Erythroblast (primary cell): ENCODE measurements around the gene GPANK1.

Experiments used
- DNase-seq, 2 experiments: peaks; one replicate each; lab custom pipeline; 2025; lab: John Stamatoyannopoulos, UW
- GATA1 ChIP-seq: IDR thresholded peaks from 2 replicates; pipeline ENCODE4 v1.6.1; 2011; ENCODE audit warnings: low read depth, mild to moderate bottlenecking, control low read depth, low read length, moderate library complexity
- POLR2A ChIP-seq: IDR thresholded peaks from 2 replicates; pipeline ENCODE4 v1.6.1; 2011; ENCODE audit warnings: mild to moderate bottlenecking, low read length

GPANK1 gene

GRCh38 chr6:31686483-31686882, 21.7 kb upstream of the GPANK1 start:
- no peak for TF ChIP-seq POLR2A
- no peak for TF ChIP-seq GATA1
- DNase-seq = peak; percentile 72 to 78

DNA sequence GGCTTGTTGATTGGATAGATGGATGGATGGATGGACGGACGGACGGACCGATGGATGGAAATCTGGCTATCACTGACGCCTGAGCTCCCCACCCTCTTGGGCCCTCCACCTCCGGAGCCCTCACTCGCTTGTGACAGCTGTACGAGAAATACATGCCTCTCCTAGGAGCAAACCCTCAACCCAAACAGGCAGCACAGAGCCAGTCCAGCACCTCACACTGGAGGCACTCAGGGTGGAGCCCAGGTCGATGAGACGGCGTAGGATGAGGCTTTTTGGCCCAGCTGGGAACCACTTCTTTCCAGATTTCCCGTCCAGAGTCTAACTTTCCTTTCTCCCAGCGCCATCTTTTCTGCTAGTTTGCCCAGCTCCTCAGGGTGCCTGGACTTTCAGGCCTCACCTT, 18.8 kb upstream of the GPANK1 start:
- TF ChIP-seq POLR2A = no peak
- no peak for TF ChIP-seq GATA1
- no peak for DNase-seq

GRCh38 chr6:31681135-31681671, 16.4 kb upstream of the GPANK1 start:
- peak; percentile 15 for TF ChIP-seq POLR2A
- TF ChIP-seq GATA1 = no peak
- DNase-seq = peak; percentile 32 to 49

DNA sequence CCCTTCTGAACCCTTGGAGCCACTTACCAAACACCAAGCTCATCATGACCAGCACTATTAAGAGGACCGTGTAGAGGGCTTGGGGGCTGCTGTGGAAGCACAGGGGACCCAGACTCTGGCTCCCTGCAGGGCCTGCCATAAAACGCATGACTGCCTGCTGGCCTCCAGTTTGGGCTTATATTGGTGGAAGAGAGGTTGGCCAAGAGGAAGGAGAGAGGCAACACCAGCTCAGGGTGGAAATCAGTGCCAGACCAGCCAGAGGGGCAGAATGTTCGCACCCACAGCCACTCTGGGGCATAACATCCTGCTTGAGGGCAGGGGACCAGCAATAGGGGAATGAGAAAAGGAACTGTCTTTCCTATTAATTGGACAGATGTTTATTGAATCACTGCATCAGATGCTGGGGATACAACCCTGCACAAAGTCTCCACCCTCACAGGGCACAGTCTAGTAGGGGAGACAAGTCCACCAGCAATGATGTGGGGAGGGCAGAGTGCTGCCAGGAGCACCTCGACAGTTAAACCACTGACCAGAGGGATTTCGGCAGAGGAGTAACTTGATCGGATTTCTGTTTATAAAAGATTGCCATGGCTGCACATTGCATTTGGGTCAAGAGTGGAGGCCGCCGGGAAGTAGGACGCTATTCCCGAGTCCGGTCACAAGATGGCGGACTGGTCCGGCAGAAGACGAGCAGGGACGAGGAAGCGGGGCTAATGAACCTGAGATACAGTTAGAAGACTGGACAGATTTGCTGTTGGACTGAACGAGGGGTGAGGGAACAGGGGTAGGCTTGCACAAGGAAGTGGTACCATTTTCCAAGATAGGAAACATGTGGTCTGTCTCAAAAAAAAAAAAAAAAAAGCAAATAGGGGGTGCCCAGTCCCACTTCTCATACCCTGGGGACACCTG, 15.7 kb upstream of the GPANK1 start, which contains the start of gene LY6G5C:
Gene LY6G5C, minus strand, starts transcription at position 842 of the 909 bp plus-strand sequence. Its CDS starts 694 bp downstream, at position 148.
- DNase-seq = peak; percentile 81 to 89
- no peak for TF ChIP-seq GATA1
- no peak for TF ChIP-seq POLR2A

GRCh38 chr6:31677955-31678354, 13.2 kb upstream of the GPANK1 start:
- TF ChIP-seq GATA1 (no peak), POLR2A (no peak)

DNA sequence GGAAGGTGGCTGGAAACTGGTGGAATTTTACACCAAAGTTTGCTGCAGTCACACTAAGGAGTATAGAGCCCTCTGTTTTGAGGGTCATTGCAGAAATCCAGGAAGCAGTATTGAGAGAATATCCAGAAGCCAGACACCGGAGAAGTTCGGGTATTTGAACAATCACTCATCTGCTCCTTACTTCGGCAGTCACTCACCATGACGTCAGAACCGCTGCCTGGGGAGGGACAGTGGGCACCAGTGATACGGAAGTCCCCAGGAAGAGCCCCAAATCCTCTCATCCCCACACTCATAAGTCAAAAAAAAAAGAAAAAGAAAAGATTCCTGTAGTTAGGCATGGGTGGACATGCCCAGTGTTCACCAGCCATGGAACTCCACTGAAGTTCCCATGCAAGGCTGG, 12.1 kb upstream of the GPANK1 start:
- DNase-seq = no peak
- TF ChIP-seq POLR2A (no peak), GATA1 (no peak)

More at GRCh38 chr6:31677955-31678354, 13.2 kb upstream of the GPANK1 start:
- DNase-seq = no peak

GRCh38 chr6:31676322-31676903, 11.6 kb upstream of the GPANK1 start:
- no peak for DNase-seq

GRCh38 chr6:31669676-31670075, 4.9 kb upstream of the GPANK1 start, which contains the start of gene LY6G5B:
Gene LY6G5B, plus strand, starts transcription at chr6:31669976. Its CDS starts 975 bp downstream, at chr6:31670951.
- TF ChIP-seq GATA1 (no peak), POLR2A (no peak)
- DNase-seq = no peak

More at GRCh38 chr6:31676322-31676903, 11.6 kb upstream of the GPANK1 start:
- no peak for TF ChIP-seq GATA1
- no peak for TF ChIP-seq POLR2A

DNA sequence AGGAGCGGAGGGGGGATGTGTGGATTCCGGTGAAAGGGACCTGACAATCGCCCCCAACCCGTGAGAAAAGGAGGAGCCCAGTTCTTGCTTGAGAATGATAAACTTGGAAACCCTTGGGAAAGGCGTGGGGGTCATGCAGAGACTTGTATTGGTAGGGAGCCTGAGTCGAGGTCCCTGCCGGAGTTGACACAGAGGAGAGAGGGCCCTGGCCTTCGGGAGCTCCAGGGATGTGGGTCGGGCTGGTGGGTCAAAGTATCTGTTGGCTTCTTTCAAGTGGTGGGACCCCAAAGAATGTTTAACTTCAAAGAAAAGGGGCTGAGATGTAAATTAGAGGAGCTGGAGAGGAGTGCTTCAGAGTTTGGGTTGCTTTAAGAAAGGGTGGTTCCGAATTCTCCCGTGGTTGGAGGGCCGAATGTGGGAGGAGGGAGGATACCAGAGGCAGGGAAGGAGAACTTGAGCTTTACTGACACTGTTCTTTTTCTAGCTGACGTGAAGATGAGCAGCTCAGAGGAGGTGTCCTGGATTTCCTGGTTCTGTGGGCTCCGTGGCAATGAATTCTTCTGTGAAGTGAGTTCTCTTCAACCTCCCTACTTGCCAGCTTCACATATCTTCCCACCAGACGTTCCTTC, 1.7 kb upstream of the GPANK1 start:
- DNase-seq = peak; percentile 58 to 63
- TF ChIP-seq POLR2A (no peak), GATA1 (no peak)

- DNase-seq = peak; percentile 98
- peak; percentile 91 for TF ChIP-seq POLR2A
- TF ChIP-seq GATA1 = no peak
These were observed 922 bp upstream of the GPANK1 start, which contains the start of gene CSNK2B for GRCh38 chr6:31665501-31666336. Gene CSNK2B, plus strand, starts transcription at chr6:31666080. Its CDS starts 752 bp downstream, at chr6:31666832.

- TF ChIP-seq POLR2A (no peak), GATA1 (no peak)
- DNase-seq = peak in 1 of 2 experiments; percentile 52
These were observed 622 bp downstream of the GPANK1 start for GRCh38 chr6:31663961-31664789.
